GM23338 (cell line): ENCODE data around the gene PCDH12. TPM values are rescaled to one million over a fixed set of nuclear protein-coding genes. Genes with fewer than 3 reads are reported as not detected.

Experiments
- ATAC-seq: fragments of 200-7000 bp; cut with Tn5 transposase; 3 replicates; pipeline ENCODE4 v1.9.1; 2020
- DNase-seq: peaks from one replicate; pipeline ENCODE4 v3.0.0-alpha.2; 2015; ENCODE audit warnings: low spot score
- H2AFZ ChIP-seq: fragments of 200-600 bp; sonication (generic); 2 replicates; pipeline ENCODE4 v1.8.0; 2016; ENCODE audit warnings: antibody characterized with exemption, mild to moderate bottlenecking, moderate library complexity
- H3F3A ChIP-seq: fragments of 200-600 bp; sonication (generic); replicated peaks from 2 replicates; pipeline ENCODE4 v1.8.0; 2017; ENCODE audit warnings: antibody characterized with exemption, mixed run types, low read depth
- H3K27ac ChIP-seq: fragments of 200-600 bp; sonication (generic); 2 replicates; pipeline ENCODE4 v1.6.1; 2016; ENCODE audit warnings: low read depth
- H3K27me3 ChIP-seq: fragments of 200-600 bp; sonication (generic); 2 replicates; pipeline ENCODE4 v1.8.0; 2016; ENCODE audit warnings: mild to moderate bottlenecking, mixed run types, moderate library complexity; ENCODE audit not compliant: insufficient read depth
- H3K36me3 ChIP-seq: fragments of 200-600 bp; sonication (generic); 2 replicates; pipeline ENCODE4 v1.8.0; 2016; ENCODE audit warnings: mild to moderate bottlenecking; ENCODE audit not compliant: insufficient read depth
- H3K4me1 ChIP-seq: fragments of 200-600 bp; sonication (generic); 2 replicates; pipeline ENCODE4 v1.8.0; 2016; ENCODE audit warnings: mild to moderate bottlenecking, moderate library complexity; ENCODE audit not compliant: insufficient read depth
- H3K4me2 ChIP-seq: fragments of 200-600 bp; sonication (generic); 2 replicates; pipeline ENCODE4 v1.7.1; 2017; ENCODE audit warnings: mixed run types
- H3K4me3 ChIP-seq: fragments of 200-600 bp; sonication (generic); 2 replicates; pipeline ENCODE4 v1.6.1; 2016; ENCODE audit warnings: mixed run types
- H3K79me2 ChIP-seq: fragments of 200-600 bp; sonication (generic); replicated peaks from 2 replicates; pipeline ENCODE4 v1.8.0; 2017; ENCODE audit warnings: mild to moderate bottlenecking; ENCODE audit not compliant: insufficient read depth
- H3K9me2 ChIP-seq: fragments of 200-600 bp; sonication (generic); 2 replicates; pipeline ENCODE4 v1.8.0; 2017; ENCODE audit not compliant: insufficient read depth
- H4K20me1 ChIP-seq: fragments of 200-600 bp; sonication (generic); replicated peaks from 2 replicates; pipeline ENCODE4 v1.8.0; 2017; ENCODE audit warnings: mild to moderate bottlenecking; ENCODE audit not compliant: insufficient read depth
- H3K27ac Mint-ChIP-seq: 2 replicates; pipeline ENCODE4 v1.8.0; 2020; ENCODE audit warnings: inconsistent platforms, mild to moderate bottlenecking, moderate library complexity, mixed read lengths
- H3K27me3 Mint-ChIP-seq: 3 replicates; pipeline ENCODE4 v1.8.0; 2022; ENCODE audit warnings: low read depth, mild to moderate bottlenecking, moderate library complexity, mixed read lengths, inconsistent platforms; ENCODE audit not compliant: insufficient read depth, poor library complexity
- H3K36me3 Mint-ChIP-seq: 3 replicates; pipeline ENCODE4 v1.8.0; 2021; ENCODE audit warnings: low read depth, mild to moderate bottlenecking, inconsistent platforms, moderate library complexity, mixed read lengths
- H3K4me1 Mint-ChIP-seq: 3 replicates; pipeline ENCODE4 v1.8.0; 2020; ENCODE audit warnings: mild to moderate bottlenecking, inconsistent platforms, mixed read lengths
- H3K4me3 Mint-ChIP-seq: 3 replicates; pipeline ENCODE4 v1.8.0; 2021; ENCODE audit warnings: moderate library complexity, mild to moderate bottlenecking, inconsistent platforms, mixed read lengths
- H3K9me3 Mint-ChIP-seq: 3 replicates; pipeline ENCODE4 v1.8.0; 2020; ENCODE audit warnings: moderate library complexity, mild to moderate bottlenecking, inconsistent platforms, mixed read lengths
- CREB1 ChIP-seq: fragments of 250-450 bp; sonication (Bioruptor Pico); IDR thresholded peaks from 2 replicates; pipeline ENCODE4 v1.5.0; 2020; ENCODE audit warnings: low read depth, mild to moderate bottlenecking, moderate library complexity
- EZH2 ChIP-seq: fragments of 200-600 bp; sonication (generic); IDR thresholded peaks from one replicate; pipeline ENCODE4 v1.8.0; 2017; ENCODE audit warnings: antibody characterized with exemption, mild to moderate bottlenecking, low read depth; ENCODE audit not compliant: unreplicated experiment
- EZH2phosphoT487 ChIP-seq: fragments of 200-600 bp; sonication (generic); IDR thresholded peaks from one replicate; pipeline ENCODE4 v1.8.1; 2018; ENCODE audit warnings: antibody characterized with exemption; ENCODE audit not compliant: unreplicated experiment
- JUNB ChIP-seq: IDR thresholded peaks from one replicate; pipeline ENCODE4 v1.6.1; 2016; ENCODE audit warnings: antibody characterized with exemption; ENCODE audit not compliant: unreplicated experiment
- NANOG ChIP-seq: IDR thresholded peaks from 2 replicates; pipeline ENCODE4 v1.6.1; 2016; ENCODE audit warnings: antibody characterized with exemption, borderline replicate concordance
- POLR2AphosphoS5 ChIP-seq: IDR thresholded peaks from 2 replicates; pipeline ENCODE4 v1.6.1; 2016; ENCODE audit warnings: antibody characterized with exemption, low read depth
- STAT1 ChIP-seq: IDR thresholded peaks from one replicate; pipeline ENCODE4 v1.6.1; 2016; ENCODE audit warnings: antibody characterized with exemption; ENCODE audit not compliant: unreplicated experiment
- ZNF114 ChIP-seq: fragments of 250-450 bp; sonication (Bioruptor Pico); IDR thresholded peaks from 2 replicates; pipeline ENCODE4 v1.5.0; 2020; ENCODE audit warnings: mild to moderate bottlenecking, moderate library complexity
- ZNF331 ChIP-seq: fragments of 250-450 bp; sonication (Bioruptor Pico); IDR thresholded peaks from 2 replicates; pipeline ENCODE4 v1.5.0; 2020; ENCODE audit warnings: low read depth, mild to moderate bottlenecking, moderate library complexity
- polyA plus RNA-seq: library from polyadenylated mRNA; unstranded; fragments of >200 nt; fragmentation: Nextera tagmentation; extraction: Ambion mirVana; gene quantifications from 2 replicates; pipeline ENCODE4 v1.2.1, GENCODE V29; 2016
- total RNA-seq: library from RNA; depleted of rRNA; stranded (reverse); fragments of >200 nt; shearing (Covaris generic); gene quantifications from 2 replicates; pipeline ENCODE4 v1.2.3, GENCODE V29; 2014
- TF ChIP-seq, protein P1 (sequence below): IDR thresholded peaks from one replicate; pipeline ENCODE4 v1.6.1; 2018; ENCODE audit warnings: antibody characterized with exemption; ENCODE audit not compliant: unreplicated experiment
- TF ChIP-seq, protein P2 (sequence below), 2 experiments: fragments of 200-600 bp in 1 of 2; sonication (generic) in 1 of 2; conservative IDR thresholded peaks; 2 replicates each; pipeline versions ENCODE4 v1.5.1 to v1.6.1; 2016 to 2017; ENCODE audit warnings: antibody characterized with exemption in 2 of 2, low read depth in 2 of 2, mild to moderate bottlenecking in 2 of 2, moderate library complexity in 1 of 2

PCDH12 gene
- total and polyA plus RNA-seq, 2 experiments from 2014 or later = 0.14 to 0.29 TPM

DNA sequence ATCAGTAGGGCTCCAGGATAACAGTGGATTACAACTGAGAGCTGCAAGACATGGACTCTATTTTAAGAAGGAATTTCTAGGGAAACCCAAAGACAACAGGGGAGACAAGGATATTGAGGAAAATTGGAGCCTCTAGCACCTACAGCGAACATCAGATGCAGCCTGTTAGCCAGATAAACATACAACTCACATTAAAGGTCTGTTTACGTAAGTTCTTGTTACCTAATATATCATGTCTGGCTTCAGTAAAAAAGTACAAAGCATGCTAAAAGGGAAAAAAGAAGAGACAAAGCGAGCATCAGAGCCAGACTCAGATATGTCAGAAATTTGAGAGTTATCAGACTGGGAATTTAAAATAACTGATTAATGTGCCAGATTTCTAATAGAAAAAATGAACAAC is 37.7 kb upstream of the PCDH12 start (continued):
- TF ChIP-seq, protein P1, sequence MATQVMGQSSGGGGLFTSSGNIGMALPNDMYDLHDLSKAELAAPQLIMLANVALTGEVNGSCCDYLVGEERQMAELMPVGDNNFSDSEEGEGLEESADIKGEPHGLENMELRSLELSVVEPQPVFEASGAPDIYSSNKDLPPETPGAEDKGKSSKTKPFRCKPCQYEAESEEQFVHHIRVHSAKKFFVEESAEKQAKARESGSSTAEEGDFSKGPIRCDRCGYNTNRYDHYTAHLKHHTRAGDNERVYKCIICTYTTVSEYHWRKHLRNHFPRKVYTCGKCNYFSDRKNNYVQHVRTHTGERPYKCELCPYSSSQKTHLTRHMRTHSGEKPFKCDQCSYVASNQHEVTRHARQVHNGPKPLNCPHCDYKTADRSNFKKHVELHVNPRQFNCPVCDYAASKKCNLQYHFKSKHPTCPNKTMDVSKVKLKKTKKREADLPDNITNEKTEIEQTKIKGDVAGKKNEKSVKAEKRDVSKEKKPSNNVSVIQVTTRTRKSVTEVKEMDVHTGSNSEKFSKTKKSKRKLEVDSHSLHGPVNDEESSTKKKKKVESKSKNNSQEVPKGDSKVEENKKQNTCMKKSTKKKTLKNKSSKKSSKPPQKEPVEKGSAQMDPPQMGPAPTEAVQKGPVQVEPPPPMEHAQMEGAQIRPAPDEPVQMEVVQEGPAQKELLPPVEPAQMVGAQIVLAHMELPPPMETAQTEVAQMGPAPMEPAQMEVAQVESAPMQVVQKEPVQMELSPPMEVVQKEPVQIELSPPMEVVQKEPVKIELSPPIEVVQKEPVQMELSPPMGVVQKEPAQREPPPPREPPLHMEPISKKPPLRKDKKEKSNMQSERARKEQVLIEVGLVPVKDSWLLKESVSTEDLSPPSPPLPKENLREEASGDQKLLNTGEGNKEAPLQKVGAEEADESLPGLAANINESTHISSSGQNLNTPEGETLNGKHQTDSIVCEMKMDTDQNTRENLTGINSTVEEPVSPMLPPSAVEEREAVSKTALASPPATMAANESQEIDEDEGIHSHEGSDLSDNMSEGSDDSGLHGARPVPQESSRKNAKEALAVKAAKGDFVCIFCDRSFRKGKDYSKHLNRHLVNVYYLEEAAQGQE = no peak

DNA sequence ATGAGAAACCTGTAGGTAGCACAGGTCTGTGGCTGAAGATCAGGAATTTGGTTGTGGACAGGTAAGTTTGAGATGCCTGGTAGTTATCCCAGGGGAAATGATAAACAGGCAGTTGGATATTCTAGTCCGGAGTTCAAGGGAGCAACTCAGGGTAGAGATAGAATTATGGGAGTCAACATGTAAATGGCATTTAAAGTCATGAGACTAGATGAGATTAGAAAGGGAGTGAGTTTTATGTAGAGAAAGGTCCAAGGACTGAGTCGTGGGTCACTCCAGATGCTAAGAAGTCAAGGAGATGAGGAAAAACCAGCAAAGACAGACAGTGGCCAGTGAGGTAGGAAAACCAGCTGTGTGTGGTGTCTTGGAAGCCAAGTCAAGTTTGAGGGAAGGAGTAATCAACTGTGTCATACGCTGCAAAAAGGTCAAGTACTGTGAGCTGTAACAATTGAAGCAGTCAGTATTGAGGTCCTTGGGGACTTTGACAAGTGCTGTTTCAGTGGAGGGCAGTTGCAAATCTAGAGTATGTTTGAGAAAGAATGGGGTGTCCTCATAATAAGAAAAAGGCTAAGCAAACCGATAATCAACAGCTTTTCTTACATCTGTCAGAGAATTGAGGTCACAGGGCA is 36.6 kb upstream of the PCDH12 start:
- no peak for ATAC-seq
- Mint-ChIP-seq H3K9me3 (peaks cover 4% of the 10 kb centered on the region; the same call in 2 of the 3 replicates), H3K36me3 (peaks cover 16% of the 10 kb centered on the region), H3K27ac (no peak overlapping the region), H3K4me3 (no peak overlapping the region), H3K27me3 (peaks cover 5% of the 10 kb centered on the region), H3K4me1 (no peaks in the 10 kb centered on the region)
- H4K20me1 ChIP-seq = no peaks in the 10 kb centered on the region
- no peaks in the 10 kb centered on the region for H3F3A ChIP-seq
- no peaks in the 10 kb centered on the region for H3K27me3 ChIP-seq
- no peak overlapping the region for H3K4me2 ChIP-seq
- no peak overlapping the region for H3K27ac ChIP-seq
- H2AFZ ChIP-seq = no peak overlapping the region
- H3K9me2 ChIP-seq = no peaks in the 10 kb centered on the region
- no peak for DNase-seq
- H3K79me2 ChIP-seq = no peaks in the 10 kb centered on the region; the same call in 1 of the 2 replicates
- peaks cover 3% of the 10 kb centered on the region; the same call in 1 of the 2 replicates for H3K36me3 ChIP-seq
- no peaks in the 10 kb centered on the region for H3K4me1 ChIP-seq
- H3K4me3 ChIP-seq = no peak overlapping the region
- TF ChIP-seq, protein P1 = no peak
- TF ChIP-seq EZH2 (no peak), CREB1 (CRISPR knock-in tag) (no peak), JUNB (no peak), POLR2AphosphoS5 (no peak), ZNF331 (no peak), EZH2phosphoT487 (no peak), NANOG (no peak), STAT1 (no peak), ZNF114 (no peak)
- TF ChIP-seq, protein P2, sequence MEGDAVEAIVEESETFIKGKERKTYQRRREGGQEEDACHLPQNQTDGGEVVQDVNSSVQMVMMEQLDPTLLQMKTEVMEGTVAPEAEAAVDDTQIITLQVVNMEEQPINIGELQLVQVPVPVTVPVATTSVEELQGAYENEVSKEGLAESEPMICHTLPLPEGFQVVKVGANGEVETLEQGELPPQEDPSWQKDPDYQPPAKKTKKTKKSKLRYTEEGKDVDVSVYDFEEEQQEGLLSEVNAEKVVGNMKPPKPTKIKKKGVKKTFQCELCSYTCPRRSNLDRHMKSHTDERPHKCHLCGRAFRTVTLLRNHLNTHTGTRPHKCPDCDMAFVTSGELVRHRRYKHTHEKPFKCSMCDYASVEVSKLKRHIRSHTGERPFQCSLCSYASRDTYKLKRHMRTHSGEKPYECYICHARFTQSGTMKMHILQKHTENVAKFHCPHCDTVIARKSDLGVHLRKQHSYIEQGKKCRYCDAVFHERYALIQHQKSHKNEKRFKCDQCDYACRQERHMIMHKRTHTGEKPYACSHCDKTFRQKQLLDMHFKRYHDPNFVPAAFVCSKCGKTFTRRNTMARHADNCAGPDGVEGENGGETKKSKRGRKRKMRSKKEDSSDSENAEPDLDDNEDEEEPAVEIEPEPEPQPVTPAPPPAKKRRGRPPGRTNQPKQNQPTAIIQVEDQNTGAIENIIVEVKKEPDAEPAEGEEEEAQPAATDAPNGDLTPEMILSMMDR (conservative IDR thresholded peaks at IDR 0.05; ENCODE audit: low read depth in 2 of 2) = no peak
